ENCODE measurements around the gene SELPLG. TPM values are rescaled to one million over a fixed set of nuclear protein-coding genes. Genes with fewer than 3 reads are reported as not detected.

SELPLG gene
- total and polyA plus RNA-seq, 2 experiments from 2014 or later: 4.4 to 6.7 TPM

GRCh38 chr12:108677381-108677780 lies 43.7 kb upstream of the SELPLG start:
- no peak overlapping the region for H3K9ac ChIP-seq
- peaks cover 100% of the 10 kb centered on the region for H3K79me2 ChIP-seq (ENCODE audit: insufficient read depth)
- DNase-seq: no peak
- H3K9me3 ChIP-seq (ENCODE audit: low read depth): no peaks in the 10 kb centered on the region
- H3K9me2 ChIP-seq (ENCODE audit: insufficient read depth): no peaks in the 10 kb centered on the region
- no peak for TF ChIP-seq EZH2 (IDR thresholded peaks at IDR 0.05; ENCODE audit: insufficient read depth, poor library complexity, severe bottlenecking)
- TF ChIP-seq EZH2phosphoT487 (IDR thresholded peaks at IDR 0.05; ENCODE audit: insufficient read depth, low read depth): no peak
- H3K4me1 ChIP-seq (ENCODE audit: insufficient read depth): peaks cover 20% of the 10 kb centered on the region
- H3K36me3 ChIP-seq (ENCODE audit: low read depth): peaks cover 48% of the 10 kb centered on the region
- peaks cover 75% of the 10 kb centered on the region for H3F3A ChIP-seq (ENCODE audit: insufficient read depth)
- H3K27me3 ChIP-seq (replicated peaks; ENCODE audit: insufficient read depth): no peaks in the 10 kb centered on the region
- WGBS, 2 experiments (ENCODE audit: low coverage in 1 of 2, low lambda C conversion rate in 2 of 2, missing lambda C conversion rate in 2 of 2): 80 to 82% methylated on average over 3 of the region's 3 CpGs
- peak overlapping the region; percentile 14; the same call in 1 of the 2 replicates for H3K27ac ChIP-seq
- in situ Hi-C loops (cut with MboI): no loop called here
- H2AFZ ChIP-seq: no peak overlapping the region
- no peak overlapping the region for H3K4me3 ChIP-seq
- H3K4me2 ChIP-seq (ENCODE audit: unreplicated experiment): no peak overlapping the region
- H4K20me1 ChIP-seq (ENCODE audit: insufficient read depth): peaks cover 7% of the 10 kb centered on the region; the same call in 1 of the 2 replicates

- 56 to 62% methylated on average over 5 of the region's 5 CpGs for WGBS, 2 experiments (ENCODE audit: low coverage in 1 of 2, low lambda C conversion rate in 2 of 2, missing lambda C conversion rate in 2 of 2)
- Histone ChIP-seq H3K36me3 (ENCODE audit: low read depth) (peaks cover 54% of the 10 kb centered on the region), H3K27ac (no peak overlapping the region), H3F3A (ENCODE audit: insufficient read depth) (peaks cover 74% of the 10 kb centered on the region), H3K4me2 (ENCODE audit: unreplicated experiment) (no peak overlapping the region), H3K9ac (no peak overlapping the region), H2AFZ (no peak overlapping the region), H3K4me1 (ENCODE audit: insufficient read depth) (peaks cover 14% of the 10 kb centered on the region), H3K9me3 (ENCODE audit: low read depth) (no peaks in the 10 kb centered on the region), H3K79me2 (ENCODE audit: insufficient read depth) (peaks cover 100% of the 10 kb centered on the region), H3K27me3 (replicated peaks; ENCODE audit: insufficient read depth) (no peaks in the 10 kb centered on the region), H3K4me3 (no peak overlapping the region), H3K9me2 (ENCODE audit: insufficient read depth) (no peaks in the 10 kb centered on the region), H4K20me1 (ENCODE audit: insufficient read depth) (peaks cover 4% of the 10 kb centered on the region; the same call in 1 of the 2 replicates)
- in situ Hi-C loops (cut with MboI): no loop called here
- DNase-seq: peak; percentile 24
- TF ChIP-seq EZH2 (IDR thresholded peaks at IDR 0.05; ENCODE audit: insufficient read depth, poor library complexity, severe bottlenecking) (no peak), EZH2phosphoT487 (IDR thresholded peaks at IDR 0.05; ENCODE audit: insufficient read depth, low read depth) (no peak)
These were observed 43.0 kb upstream of the SELPLG start for GRCh38 chr12:108676707-108677106.

- Histone ChIP-seq H2AFZ (no peak overlapping the region), H3K9ac (no peak overlapping the region), H3K79me2 (ENCODE audit: insufficient read depth) (peaks cover 100% of the 10 kb centered on the region), H3K4me2 (ENCODE audit: unreplicated experiment) (no peak overlapping the region), H4K20me1 (ENCODE audit: insufficient read depth) (peaks cover 4% of the 10 kb centered on the region; the same call in 1 of the 2 replicates), H3K9me3 (ENCODE audit: low read depth) (no peaks in the 10 kb centered on the region), H3K4me1 (ENCODE audit: insufficient read depth) (0 out of 2 replicates have a peak, but pooled peaks cover 4% of the 10 kb centered on the region), H3K9me2 (ENCODE audit: insufficient read depth) (no peaks in the 10 kb centered on the region), H3K27me3 (replicated peaks; ENCODE audit: insufficient read depth) (no peaks in the 10 kb centered on the region), H3K4me3 (no peak overlapping the region), H3F3A (ENCODE audit: insufficient read depth) (peaks cover 72% of the 10 kb centered on the region), H3K27ac (no peak overlapping the region), H3K36me3 (ENCODE audit: low read depth) (peaks cover 54% of the 10 kb centered on the region)
- WGBS, 2 experiments (ENCODE audit: low coverage in 1 of 2, low lambda C conversion rate in 2 of 2, missing lambda C conversion rate in 2 of 2): 85 to 88% methylated on average over 4 of the region's 4 CpGs
- TF ChIP-seq EZH2phosphoT487 (IDR thresholded peaks at IDR 0.05; ENCODE audit: insufficient read depth, low read depth) (no peak), EZH2 (IDR thresholded peaks at IDR 0.05; ENCODE audit: insufficient read depth, poor library complexity, severe bottlenecking) (no peak)
- in situ Hi-C loops (cut with MboI): no loop called here
- DNase-seq: no peak
These were observed 42.1 kb upstream of the SELPLG start for GRCh38 chr12:108675792-108676191.

- Histone ChIP-seq H4K20me1 (ENCODE audit: insufficient read depth) (0 out of 2 replicates have a peak, but pooled peaks cover 6% of the 10 kb centered on the region), H3F3A (ENCODE audit: insufficient read depth) (peaks cover 75% of the 10 kb centered on the region), H3K9me3 (ENCODE audit: low read depth) (no peaks in the 10 kb centered on the region), H3K9me2 (ENCODE audit: insufficient read depth) (no peaks in the 10 kb centered on the region), H3K9ac (no peak overlapping the region), H3K36me3 (ENCODE audit: low read depth) (peaks cover 38% of the 10 kb centered on the region), H2AFZ (no peak overlapping the region), H3K4me3 (no peak overlapping the region), H3K4me1 (ENCODE audit: insufficient read depth) (peaks cover 25% of the 10 kb centered on the region), H3K27ac (no peak overlapping the region), H3K27me3 (replicated peaks; ENCODE audit: insufficient read depth) (no peaks in the 10 kb centered on the region), H3K4me2 (ENCODE audit: unreplicated experiment) (no peak overlapping the region), H3K79me2 (ENCODE audit: insufficient read depth) (peaks cover 100% of the 10 kb centered on the region)
- TF ChIP-seq EZH2 (IDR thresholded peaks at IDR 0.05; ENCODE audit: insufficient read depth, poor library complexity, severe bottlenecking) (no peak), EZH2phosphoT487 (IDR thresholded peaks at IDR 0.05; ENCODE audit: insufficient read depth, low read depth) (no peak)
- WGBS, 2 experiments (ENCODE audit: low coverage in 1 of 2, low lambda C conversion rate in 2 of 2, missing lambda C conversion rate in 2 of 2): 98 to 100% methylated on average over 3 of the region's 3 CpGs
- no peak for DNase-seq
- in situ Hi-C loops (cut with MboI): no loop called here
These were observed 38.4 kb upstream of the SELPLG start for GRCh38 chr12:108672054-108672453.

All from GM23248 (cell line).